ENCODE measurements around the gene NINJ1.
A peak's percentile ranks its signal among the peaks of the same experiment; 100 is the strongest.

The NINJ1 gene

DNA sequence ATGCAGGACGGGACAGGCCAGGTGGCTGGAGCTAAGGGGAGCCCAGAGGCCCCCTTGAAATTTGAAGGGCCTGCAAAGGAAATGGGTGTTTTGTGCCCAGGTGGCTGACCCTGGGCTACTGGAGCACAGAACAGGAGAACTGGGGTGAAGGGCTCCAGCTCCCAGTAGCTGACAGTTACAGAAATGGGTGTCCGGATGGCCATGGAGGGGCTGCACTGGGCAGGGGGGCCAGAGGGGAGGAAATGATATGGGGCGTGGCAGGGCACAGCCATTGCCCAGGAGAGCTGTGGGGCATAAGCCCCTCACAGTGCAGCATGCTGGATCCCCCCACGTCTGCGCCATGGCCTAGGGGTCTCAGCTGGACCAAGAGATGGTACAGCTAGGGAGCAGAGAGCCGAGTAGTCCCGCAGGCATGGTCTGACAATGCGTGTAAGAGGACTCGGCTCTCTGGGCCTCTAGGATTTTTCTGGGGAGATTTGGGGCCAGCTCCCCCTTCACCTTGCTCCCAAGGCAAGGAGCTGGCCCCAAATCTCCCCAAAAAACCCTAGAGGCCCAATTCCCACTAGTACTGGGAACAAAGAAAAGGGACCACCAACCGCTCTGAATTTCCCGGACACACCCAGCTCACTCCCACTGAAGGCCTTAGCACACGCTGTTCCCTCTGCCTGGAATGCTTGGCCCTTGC is 45.9 kb downstream of the NINJ1 start:
- H4K8ac ChIP-seq (ENCODE audit: low read length): no peak overlapping the region
- H3K18ac ChIP-seq (ENCODE audit: low read depth in 1 of 2, low read length in 2 of 2): no peak overlapping the region
- no peak overlapping the region for H4K91ac ChIP-seq (ENCODE audit: low read length)
- DNase-seq: no peak
- H3K4me3 ChIP-seq (ENCODE audit: insufficient read depth in 1 of 2, low read depth in 1 of 2, low read length in 2 of 2): no peak overlapping the region
- H2BK5ac ChIP-seq (ENCODE audit: low read depth, low read length, poor library complexity, severe bottlenecking): no peak overlapping the region
- WGBS: 94% methylated on average over 12 of the region's 12 CpGs
- H2BK120ac ChIP-seq (ENCODE audit: low read depth, low read length): no peak overlapping the region
- no peak overlapping the region for H2BK12ac ChIP-seq (ENCODE audit: low read length in 2 of 2)
- peaks cover 33% of the 10 kb centered on the region for H3K9me3 ChIP-seq (ENCODE audit: control insufficient read depth, low read length)
- H3K27ac ChIP-seq (ENCODE audit: low read length, poor library complexity, severe bottlenecking): no peak overlapping the region
- H2AFZ ChIP-seq (ENCODE audit: low read depth, low read length): no peak overlapping the region
- peaks cover 9% of the 10 kb centered on the region for H3K4me1 ChIP-seq (ENCODE audit: control insufficient read depth, insufficient read depth, low read depth, low read length)
- H3K23ac ChIP-seq (ENCODE audit: low read length in 2 of 2): no peak overlapping the region
- H3K79me1 ChIP-seq (replicated peaks; ENCODE audit: low read length, poor library complexity, severe bottlenecking): no peaks in the 10 kb centered on the region
- no peak overlapping the region for H3K14ac ChIP-seq (ENCODE audit: low read length in 2 of 2)
- H3K36me3 ChIP-seq (ENCODE audit: control insufficient read depth in 1 of 2, insufficient read depth in 2 of 2, low read depth in 1 of 2, low read length in 2 of 2): no peaks in the 10 kb centered on the region
- no peaks in the 10 kb centered on the region for H3K27me3 ChIP-seq (ENCODE audit: control insufficient read depth in 1 of 2, insufficient read depth in 1 of 2, low read length in 2 of 2)
- H3K4ac ChIP-seq (ENCODE audit: low read depth in 1 of 2, low read length in 2 of 2): no peak overlapping the region
- no peak overlapping the region for H2AK5ac ChIP-seq (ENCODE audit: low read length, severe bottlenecking)
- H3K4me2 ChIP-seq (ENCODE audit: low read length, poor library complexity, severe bottlenecking): no peak overlapping the region
- no peak overlapping the region for H2BK15ac ChIP-seq (ENCODE audit: low read depth, poor library complexity, severe bottlenecking)
- no peak overlapping the region for H3K9ac ChIP-seq (ENCODE audit: low read length)

DNA sequence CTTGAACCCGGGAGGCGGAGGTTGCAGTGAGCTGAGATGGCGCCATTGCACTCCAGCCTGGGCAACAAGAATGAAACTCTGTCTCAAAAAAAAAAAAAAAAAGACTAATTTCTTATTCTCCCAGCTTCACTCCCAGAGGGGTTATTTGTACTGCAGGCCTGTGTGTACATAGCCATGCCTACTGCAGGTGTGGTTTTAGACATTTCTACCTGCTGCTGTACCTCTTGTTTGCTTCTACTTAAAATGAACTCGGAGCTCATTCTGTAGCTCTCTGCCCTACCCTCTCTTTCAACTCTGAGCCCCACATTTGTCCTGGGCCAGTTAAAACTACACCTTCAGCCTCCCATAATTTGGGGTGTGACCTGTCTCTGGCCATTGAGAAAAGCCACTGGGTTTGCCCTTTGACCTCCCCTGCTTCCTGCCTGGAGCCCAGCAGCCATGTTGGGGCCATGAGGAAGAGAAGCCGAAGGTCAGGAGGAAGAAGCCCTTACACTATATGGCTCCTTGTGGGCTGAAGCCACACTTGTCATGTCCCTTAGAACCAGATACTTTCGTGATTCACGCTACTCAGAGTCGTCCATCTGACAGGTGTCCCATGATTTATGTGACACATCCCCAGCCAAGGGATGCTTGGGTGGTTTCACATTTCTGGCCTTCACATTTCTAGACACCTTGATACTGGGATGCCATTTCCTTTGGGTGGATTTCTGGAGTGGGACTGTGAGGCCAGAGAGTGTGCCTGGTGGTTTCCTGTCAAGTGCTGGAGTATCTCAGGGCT is 47.4 kb downstream of the NINJ1 start:
- H3K4ac ChIP-seq (ENCODE audit: low read depth in 1 of 2, low read length in 2 of 2): no peak overlapping the region
- H3K4me1 ChIP-seq (ENCODE audit: control insufficient read depth, insufficient read depth, low read depth, low read length): peaks cover under 1% of the 10 kb centered on the region
- no peaks in the 10 kb centered on the region for H3K36me3 ChIP-seq (ENCODE audit: control insufficient read depth in 1 of 2, insufficient read depth in 2 of 2, low read depth in 1 of 2, low read length in 2 of 2)
- no peak overlapping the region for H4K8ac ChIP-seq (ENCODE audit: low read length)
- no peak overlapping the region for H3K18ac ChIP-seq (ENCODE audit: low read depth in 1 of 2, low read length in 2 of 2)
- no peak overlapping the region for H3K23ac ChIP-seq (ENCODE audit: low read length in 2 of 2)
- no peak overlapping the region for H2BK12ac ChIP-seq (ENCODE audit: low read length in 2 of 2)
- peaks cover 33% of the 10 kb centered on the region for H3K9me3 ChIP-seq (ENCODE audit: control insufficient read depth, low read length)
- no peak overlapping the region for H3K4me3 ChIP-seq (ENCODE audit: insufficient read depth in 1 of 2, low read depth in 1 of 2, low read length in 2 of 2)
- no peak overlapping the region for H2AFZ ChIP-seq (ENCODE audit: low read depth, low read length)
- H3K9ac ChIP-seq (ENCODE audit: low read length): no peak overlapping the region
- H2BK15ac ChIP-seq (ENCODE audit: low read depth, poor library complexity, severe bottlenecking): no peak overlapping the region
- H3K27me3 ChIP-seq (ENCODE audit: control insufficient read depth in 1 of 2, insufficient read depth in 1 of 2, low read length in 2 of 2): no peaks in the 10 kb centered on the region
- no peak overlapping the region for H3K27ac ChIP-seq (ENCODE audit: low read length, poor library complexity, severe bottlenecking)
- no peak overlapping the region for H2AK5ac ChIP-seq (ENCODE audit: low read length, severe bottlenecking)
- H2BK120ac ChIP-seq (ENCODE audit: low read depth, low read length): no peak overlapping the region
- DNase-seq: no peak
- no peak overlapping the region for H3K14ac ChIP-seq (ENCODE audit: low read length in 2 of 2)
- WGBS: 82% methylated on average over 8 of the region's 8 CpGs
- no peaks in the 10 kb centered on the region for H3K79me1 ChIP-seq (replicated peaks; ENCODE audit: low read length, poor library complexity, severe bottlenecking)
- H3K4me2 ChIP-seq (ENCODE audit: low read length, poor library complexity, severe bottlenecking): no peak overlapping the region
- H4K91ac ChIP-seq (ENCODE audit: low read length): no peak overlapping the region
- H2BK5ac ChIP-seq (ENCODE audit: low read depth, low read length, poor library complexity, severe bottlenecking): no peak overlapping the region

DNA sequence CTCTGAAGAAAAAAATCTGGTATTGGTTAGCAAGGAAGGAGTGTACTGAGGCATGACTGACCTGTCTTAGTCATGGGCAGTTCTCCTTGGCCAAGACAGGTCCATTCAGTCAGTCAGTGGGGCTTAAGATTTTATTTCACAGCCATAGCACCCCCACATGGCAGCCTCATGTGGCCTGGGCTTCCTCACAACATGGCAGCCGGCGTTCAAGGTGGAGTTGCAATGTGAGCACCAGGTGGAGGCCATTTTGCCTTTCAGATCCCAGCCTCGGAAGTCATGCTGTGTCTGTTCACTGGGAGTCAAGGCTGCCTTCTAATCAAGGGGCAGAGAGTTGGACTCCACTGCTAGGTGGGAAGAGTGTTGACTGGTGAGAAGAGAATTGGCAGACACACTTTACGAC is 48.4 kb downstream of the NINJ1 start:
- 90% methylated on average over 4 of the region's 4 CpGs for WGBS
- H2BK15ac ChIP-seq (ENCODE audit: low read depth, poor library complexity, severe bottlenecking): no peak overlapping the region

DNA sequence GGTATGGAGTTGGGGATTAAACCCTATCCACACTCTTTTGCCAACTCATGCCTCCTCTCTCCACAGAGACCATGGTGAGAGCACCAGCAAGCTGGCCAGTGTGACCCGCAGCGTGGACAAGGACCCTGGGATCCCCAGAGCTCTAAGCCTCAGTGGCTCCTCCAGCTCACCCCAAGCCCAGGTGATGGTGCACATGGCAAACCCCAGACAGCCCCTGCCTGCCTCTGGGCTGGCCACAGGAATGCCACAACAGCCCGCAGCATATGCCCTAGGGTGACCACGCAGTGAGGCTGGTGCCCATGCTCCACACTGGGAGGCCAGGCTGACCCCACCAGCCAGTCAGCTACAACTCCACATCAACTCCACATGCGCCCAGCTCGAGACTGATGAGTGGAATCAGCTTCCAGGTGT is 49.6 kb downstream of the NINJ1 start:
- DNase-seq: no peak
- Histone ChIP-seq H3K9me3 (ENCODE audit: control insufficient read depth, low read length) (peaks cover 13% of the 10 kb centered on the region), H4K91ac (ENCODE audit: low read length) (no peak overlapping the region), H3K18ac (ENCODE audit: low read depth in 1 of 2, low read length in 2 of 2) (no peak overlapping the region), H3K4ac (ENCODE audit: low read depth in 1 of 2, low read length in 2 of 2) (peak overlapping the region in 1 of 2 experiments; percentile 41), H3K27me3 (ENCODE audit: control insufficient read depth in 1 of 2, insufficient read depth in 1 of 2, low read length in 2 of 2) (no peaks in the 10 kb centered on the region), H3K79me1 (replicated peaks; ENCODE audit: low read length, poor library complexity, severe bottlenecking) (no peaks in the 10 kb centered on the region), H2BK120ac (ENCODE audit: low read depth, low read length) (no peak overlapping the region), H2AFZ (ENCODE audit: low read depth, low read length) (no peak overlapping the region), H3K14ac (ENCODE audit: low read length in 2 of 2) (no peak overlapping the region), H2BK12ac (ENCODE audit: low read length in 2 of 2) (no peak overlapping the region), H3K27ac (ENCODE audit: low read length, poor library complexity, severe bottlenecking) (no peak overlapping the region), H3K4me3 (ENCODE audit: insufficient read depth in 1 of 2, low read depth in 1 of 2, low read length in 2 of 2) (no peak overlapping the region), H2AK5ac (ENCODE audit: low read length, severe bottlenecking) (no peak overlapping the region), H2BK5ac (ENCODE audit: low read depth, low read length, poor library complexity, severe bottlenecking) (no peak overlapping the region), H3K9ac (ENCODE audit: low read length) (no peak overlapping the region), H3K36me3 (ENCODE audit: control insufficient read depth in 1 of 2, insufficient read depth in 2 of 2, low read depth in 1 of 2, low read length in 2 of 2) (no peaks in the 10 kb centered on the region), H2BK15ac (ENCODE audit: low read depth, poor library complexity, severe bottlenecking) (no peak overlapping the region), H3K4me1 (ENCODE audit: control insufficient read depth, insufficient read depth, low read depth, low read length) (no peaks in the 10 kb centered on the region), H4K8ac (ENCODE audit: low read length) (no peak overlapping the region), H3K4me2 (ENCODE audit: low read length, poor library complexity, severe bottlenecking) (no peak overlapping the region), H3K23ac (ENCODE audit: low read length in 2 of 2) (no peak overlapping the region)
- 91% methylated on average over 6 of the region's 6 CpGs for WGBS

More for the DNA sequence above, 48.4 kb downstream of the NINJ1 start:
- Histone ChIP-seq H3K4ac (ENCODE audit: low read depth in 1 of 2, low read length in 2 of 2) (no peak overlapping the region), H3K4me2 (ENCODE audit: low read length, poor library complexity, severe bottlenecking) (no peak overlapping the region), H2AFZ (ENCODE audit: low read depth, low read length) (no peak overlapping the region), H3K14ac (ENCODE audit: low read length in 2 of 2) (no peak overlapping the region), H2BK5ac (ENCODE audit: low read depth, low read length, poor library complexity, severe bottlenecking) (no peak overlapping the region), H3K18ac (ENCODE audit: low read depth in 1 of 2, low read length in 2 of 2) (no peak overlapping the region), H4K91ac (ENCODE audit: low read length) (no peak overlapping the region), H3K27ac (ENCODE audit: low read length, poor library complexity, severe bottlenecking) (no peak overlapping the region), H2BK120ac (ENCODE audit: low read depth, low read length) (no peak overlapping the region), H3K9ac (ENCODE audit: low read length) (no peak overlapping the region), H2BK12ac (ENCODE audit: low read length in 2 of 2) (no peak overlapping the region), H3K4me3 (ENCODE audit: insufficient read depth in 1 of 2, low read depth in 1 of 2, low read length in 2 of 2) (no peak overlapping the region), H3K79me1 (replicated peaks; ENCODE audit: low read length, poor library complexity, severe bottlenecking) (no peaks in the 10 kb centered on the region), H4K8ac (ENCODE audit: low read length) (no peak overlapping the region), H3K36me3 (ENCODE audit: control insufficient read depth in 1 of 2, insufficient read depth in 2 of 2, low read depth in 1 of 2, low read length in 2 of 2) (no peaks in the 10 kb centered on the region), H3K9me3 (ENCODE audit: control insufficient read depth, low read length) (peaks cover 24% of the 10 kb centered on the region), H3K23ac (ENCODE audit: low read length in 2 of 2) (no peak overlapping the region), H2AK5ac (ENCODE audit: low read length, severe bottlenecking) (no peak overlapping the region), H3K4me1 (ENCODE audit: control insufficient read depth, insufficient read depth, low read depth, low read length) (no peaks in the 10 kb centered on the region), H3K27me3 (ENCODE audit: control insufficient read depth in 1 of 2, insufficient read depth in 1 of 2, low read length in 2 of 2) (no peaks in the 10 kb centered on the region)
- DNase-seq: no peak
